B cell (primary cell): ENCODE measurements around the gene SLC39A11.

ENCODE experiments used
- CTCF ChIP-seq: fragments of 200-600 bp; IDR thresholded peaks from one replicate; pipeline ENCODE4 v1.8.0; 2022; ENCODE audit warnings: antibody characterized with exemption, mild to moderate bottlenecking
- EZH2 ChIP-seq: IDR thresholded peaks from 2 replicates; pipeline ENCODE4 v1.6.1; 2012; ENCODE audit warnings: borderline replicate concordance, low read depth, mild to moderate bottlenecking, moderate library complexity, low read length; ENCODE audit not compliant: insufficient read depth, poor library complexity, severe bottlenecking

DNA sequence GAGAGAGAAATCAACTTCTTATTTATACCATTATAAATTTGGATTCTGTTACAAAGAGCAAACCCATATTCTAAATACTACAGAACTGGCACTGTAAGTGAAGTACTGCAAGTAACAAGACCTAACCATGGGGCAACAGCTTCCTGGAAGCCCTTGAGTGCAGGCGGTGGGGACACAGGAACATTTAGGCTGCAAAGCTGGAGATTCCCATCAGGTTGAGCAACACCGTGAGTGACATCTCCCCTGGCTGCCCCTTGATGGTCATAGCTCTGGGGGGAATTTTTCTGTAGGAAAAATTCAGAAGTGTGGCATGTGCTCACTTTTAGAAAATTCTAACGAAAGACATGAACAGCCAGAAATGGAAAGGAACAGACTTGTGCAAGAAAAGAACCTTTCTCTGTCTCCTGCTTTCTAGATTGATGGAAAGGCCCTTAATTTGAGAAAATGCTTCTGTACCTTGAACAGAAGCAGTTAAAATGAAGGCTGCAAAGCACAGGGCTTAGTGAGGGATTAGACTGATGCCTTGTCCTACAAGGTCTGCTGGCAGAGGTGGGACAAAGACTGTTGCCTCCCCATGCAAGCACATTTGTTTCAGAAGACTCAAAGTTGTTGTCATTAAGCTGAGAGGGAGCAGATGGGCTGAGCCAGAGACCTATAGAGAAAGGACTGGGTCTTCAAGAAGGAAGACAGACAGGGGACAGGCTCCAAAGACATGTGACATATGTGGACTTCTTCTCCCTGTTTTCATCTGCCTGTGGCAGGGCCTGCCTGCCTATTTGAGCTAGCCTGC lies 380.8 kb downstream of the SLC39A11 start:
- TF ChIP-seq EZH2, result no peak
- TF ChIP-seq CTCF, result no peak
